ENCODE measurements around the gene NUAK1.

Gene NUAK1

GRCh38 chr12:106086696-106087095 is 52.1 kb downstream of the NUAK1 start:
- no peak for TF ChIP-seq ZFX (IDR thresholded peaks at IDR 0.05)
- TF ChIP-seq CTCF (conservative IDR thresholded peaks at IDR 0.05), result no peak

DNA sequence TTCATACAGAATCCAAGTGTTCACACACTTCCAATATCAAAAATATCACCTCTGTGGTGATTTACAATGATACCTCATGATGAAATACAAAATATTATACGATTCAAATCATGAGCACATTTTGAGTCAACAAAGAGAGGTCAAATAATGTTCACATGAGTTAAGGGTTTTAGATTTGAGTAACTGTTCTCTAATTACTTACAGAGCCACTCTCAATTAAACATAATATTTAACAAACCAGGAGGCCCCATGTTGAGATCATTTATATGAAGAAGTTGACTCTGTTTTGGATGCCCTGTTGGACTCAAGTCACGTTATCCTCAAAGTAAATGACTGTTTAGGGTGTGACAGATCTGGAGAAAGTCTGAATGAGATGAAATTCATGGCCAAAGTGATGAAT is 53.5 kb downstream of the NUAK1 start:
- no peak for TF ChIP-seq ZFX (IDR thresholded peaks at IDR 0.05)
- no peak for TF ChIP-seq CTCF (conservative IDR thresholded peaks at IDR 0.05)
- H3K27ac ChIP-seq, result no peak overlapping the region

More at GRCh38 chr12:106086696-106087095, 52.1 kb downstream of the NUAK1 start:
- no peak overlapping the region for H3K27ac ChIP-seq

GRCh38 chr12:106084759-106085158 is 54.0 kb downstream of the NUAK1 start:
- H3K27ac ChIP-seq, result no peak overlapping the region
- no peak for TF ChIP-seq CTCF (conservative IDR thresholded peaks at IDR 0.05)
- no peak for TF ChIP-seq ZFX (IDR thresholded peaks at IDR 0.05)

DNA sequence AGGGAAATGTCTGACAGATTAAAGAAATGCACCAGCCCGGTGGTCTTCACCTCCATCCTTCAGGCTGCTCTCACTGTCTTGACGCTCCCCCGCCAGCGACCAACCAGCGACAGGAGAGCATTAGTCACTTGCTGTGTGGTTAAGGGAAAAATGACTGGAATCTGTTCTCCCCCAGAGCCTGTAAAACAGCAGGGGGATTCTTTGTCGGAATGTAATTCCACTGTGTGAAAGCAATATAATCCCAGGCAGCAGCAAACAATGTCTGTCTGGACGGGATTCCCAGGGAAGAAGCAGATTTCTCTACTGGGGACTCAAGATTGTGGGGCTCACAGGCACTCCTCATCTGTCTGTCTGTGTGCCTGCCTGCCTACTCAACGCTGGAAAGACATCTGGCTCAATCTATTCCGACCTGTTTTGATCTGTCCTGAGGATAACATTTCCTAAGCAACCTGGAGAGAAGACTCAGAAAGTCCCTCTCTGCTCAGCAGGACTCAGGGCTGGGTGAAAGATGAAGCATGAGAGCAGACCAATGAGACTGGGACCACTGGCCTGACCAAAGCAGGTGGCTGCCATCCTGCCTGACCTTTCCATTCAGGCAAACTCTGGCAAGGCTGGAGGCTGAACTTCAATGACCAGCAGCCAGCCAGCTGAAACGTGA is 54.6 kb downstream of the NUAK1 start:
- TF ChIP-seq ZFX (IDR thresholded peaks at IDR 0.05) (no peak), CTCF (conservative IDR thresholded peaks at IDR 0.05) (no peak)
- no peak overlapping the region for H3K27ac ChIP-seq

GRCh38 chr12:106082216-106083175 is 56.3 kb downstream of the NUAK1 start:
- H3K27ac ChIP-seq, result no peak overlapping the region
- TF ChIP-seq ZFX (IDR thresholded peaks at IDR 0.05) (no peak), CTCF (conservative IDR thresholded peaks at IDR 0.05) (no peak)

- H3K27ac ChIP-seq, result no peak overlapping the region
- TF ChIP-seq ZFX (IDR thresholded peaks at IDR 0.05) (no peak), CTCF (conservative IDR thresholded peaks at IDR 0.05) (no peak)
Measured at GRCh38 chr12:106081606-106082005, 57.1 kb downstream of the NUAK1 start.

GRCh38 chr12:106080791-106081170 is 58.0 kb downstream of the NUAK1 start:
- no peak overlapping the region for H3K27ac ChIP-seq
- TF ChIP-seq ZFX (IDR thresholded peaks at IDR 0.05) (no peak), CTCF (conservative IDR thresholded peaks at IDR 0.05) (no peak)

Measured in C4-2B (cell line).